ENCODE measurements around the gene ZFP62.

ZFP62 gene

GRCh38 chr5:180860273-180860886 is 696 bp downstream of the ZFP62 start:
- peaks cover 6% of the 10 kb centered on the region for H3K36me3 ChIP-seq (ENCODE audit: control insufficient read depth, insufficient read depth, low read length)
- H3K27me3 ChIP-seq (ENCODE audit: control insufficient read depth, insufficient read depth, low read length), result no peaks in the 10 kb centered on the region
- peaks cover 3% of the 10 kb centered on the region for H3K4me1 ChIP-seq (ENCODE audit: control insufficient read depth, insufficient read depth, low read length)
- H3K4me3 ChIP-seq (ENCODE audit: low read length), result peak overlapping the region; percentile 99
- H3K27ac ChIP-seq (ENCODE audit: low read depth, low read length), result peak overlapping the region; percentile 90
- H3K9ac ChIP-seq (ENCODE audit: low read length), result peak overlapping the region; percentile 96

GRCh38 chr5:180858586-180858985 is 2.5 kb downstream of the ZFP62 start:
- no peak overlapping the region for H3K9ac ChIP-seq (ENCODE audit: low read length)
- no peak overlapping the region for H3K4me3 ChIP-seq (ENCODE audit: low read length)
- H3K36me3 ChIP-seq (ENCODE audit: control insufficient read depth, insufficient read depth, low read length), result peaks cover 9% of the 10 kb centered on the region
- peaks cover 3% of the 10 kb centered on the region for H3K4me1 ChIP-seq (ENCODE audit: control insufficient read depth, insufficient read depth, low read length)
- H3K27me3 ChIP-seq (ENCODE audit: control insufficient read depth, insufficient read depth, low read length), result no peaks in the 10 kb centered on the region
- no peak overlapping the region for H3K27ac ChIP-seq (ENCODE audit: low read depth, low read length)

GRCh38 chr5:180853848-180854176 is 7.3 kb downstream of the ZFP62 start:
- Histone ChIP-seq H3K9ac (ENCODE audit: low read length) (no peak overlapping the region), H3K4me1 (ENCODE audit: control insufficient read depth, insufficient read depth, low read length) (no peaks in the 10 kb centered on the region), H3K27me3 (ENCODE audit: control insufficient read depth, insufficient read depth, low read length) (no peaks in the 10 kb centered on the region), H3K4me3 (ENCODE audit: low read length) (no peak overlapping the region), H3K27ac (ENCODE audit: low read depth, low read length) (no peak overlapping the region), H3K36me3 (ENCODE audit: control insufficient read depth, insufficient read depth, low read length) (peaks cover 33% of the 10 kb centered on the region)

GRCh38 chr5:180853121-180853847 is 7.8 kb downstream of the ZFP62 start:
- Histone ChIP-seq H3K36me3 (ENCODE audit: control insufficient read depth, insufficient read depth, low read length) (peaks cover 34% of the 10 kb centered on the region), H3K4me1 (ENCODE audit: control insufficient read depth, insufficient read depth, low read length) (no peaks in the 10 kb centered on the region), H3K9ac (ENCODE audit: low read length) (no peak overlapping the region), H3K27ac (ENCODE audit: low read depth, low read length) (no peak overlapping the region), H3K27me3 (ENCODE audit: control insufficient read depth, insufficient read depth, low read length) (no peaks in the 10 kb centered on the region), H3K4me3 (ENCODE audit: low read length) (no peak overlapping the region)

- H3K4me3 ChIP-seq (ENCODE audit: low read length), result no peak overlapping the region
- H3K27me3 ChIP-seq (ENCODE audit: control insufficient read depth, insufficient read depth, low read length), result no peaks in the 10 kb centered on the region
- no peak overlapping the region for H3K27ac ChIP-seq (ENCODE audit: low read depth, low read length)
- H3K4me1 ChIP-seq (ENCODE audit: control insufficient read depth, insufficient read depth, low read length), result no peaks in the 10 kb centered on the region
- peaks cover 34% of the 10 kb centered on the region for H3K36me3 ChIP-seq (ENCODE audit: control insufficient read depth, insufficient read depth, low read length)
- H3K9ac ChIP-seq (ENCODE audit: low read length), result no peak overlapping the region
Measured at GRCh38 chr5:180852495-180852894, 8.6 kb downstream of the ZFP62 start.

- Histone ChIP-seq H3K27me3 (ENCODE audit: control insufficient read depth, insufficient read depth, low read length) (no peaks in the 10 kb centered on the region), H3K9ac (ENCODE audit: low read length) (no peak overlapping the region), H3K4me1 (ENCODE audit: control insufficient read depth, insufficient read depth, low read length) (no peaks in the 10 kb centered on the region), H3K36me3 (ENCODE audit: control insufficient read depth, insufficient read depth, low read length) (peaks cover 30% of the 10 kb centered on the region), H3K4me3 (ENCODE audit: low read length) (no peak overlapping the region), H3K27ac (ENCODE audit: low read depth, low read length) (no peak overlapping the region)
Measured at GRCh38 chr5:180850434-180851078, 10.5 kb downstream of the ZFP62 start.

- Histone ChIP-seq H3K4me3 (ENCODE audit: low read length) (no peak overlapping the region), H3K9ac (ENCODE audit: low read length) (no peak overlapping the region), H3K36me3 (ENCODE audit: control insufficient read depth, insufficient read depth, low read length) (peaks cover 25% of the 10 kb centered on the region), H3K27ac (ENCODE audit: low read depth, low read length) (no peak overlapping the region), H3K4me1 (ENCODE audit: control insufficient read depth, insufficient read depth, low read length) (no peaks in the 10 kb centered on the region), H3K27me3 (ENCODE audit: control insufficient read depth, insufficient read depth, low read length) (no peaks in the 10 kb centered on the region)
Measured at GRCh38 chr5:180849827-180850226, 11.2 kb downstream of the ZFP62 start.

- no peaks in the 10 kb centered on the region for H3K27me3 ChIP-seq (ENCODE audit: control insufficient read depth, insufficient read depth, low read length)
- no peak overlapping the region for H3K4me3 ChIP-seq (ENCODE audit: low read length)
- H3K9ac ChIP-seq (ENCODE audit: low read length), result no peak overlapping the region
- H3K36me3 ChIP-seq (ENCODE audit: control insufficient read depth, insufficient read depth, low read length), result peaks cover 25% of the 10 kb centered on the region
- no peak overlapping the region for H3K27ac ChIP-seq (ENCODE audit: low read depth, low read length)
- H3K4me1 ChIP-seq (ENCODE audit: control insufficient read depth, insufficient read depth, low read length), result no peaks in the 10 kb centered on the region
Measured at GRCh38 chr5:180848878-180849277, 12.2 kb downstream of the ZFP62 start.

GRCh38 chr5:180848265-180848664 is 12.8 kb downstream of the ZFP62 start:
- no peaks in the 10 kb centered on the region for H3K27me3 ChIP-seq (ENCODE audit: control insufficient read depth, insufficient read depth, low read length)
- peaks cover 25% of the 10 kb centered on the region for H3K36me3 ChIP-seq (ENCODE audit: control insufficient read depth, insufficient read depth, low read length)
- H3K4me3 ChIP-seq (ENCODE audit: low read length), result no peak overlapping the region

GRCh38 chr5:180847026-180847425 is 14.1 kb downstream of the ZFP62 start:
- H3K4me3 ChIP-seq (ENCODE audit: low read length), result no peak overlapping the region
- no peaks in the 10 kb centered on the region for H3K27me3 ChIP-seq (ENCODE audit: control insufficient read depth, insufficient read depth, low read length)
- H3K36me3 ChIP-seq (ENCODE audit: control insufficient read depth, insufficient read depth, low read length), result peaks cover 25% of the 10 kb centered on the region
- no peak overlapping the region for H3K9ac ChIP-seq (ENCODE audit: low read length)
- no peak overlapping the region for H3K27ac ChIP-seq (ENCODE audit: low read depth, low read length)
- no peaks in the 10 kb centered on the region for H3K4me1 ChIP-seq (ENCODE audit: control insufficient read depth, insufficient read depth, low read length)

More at GRCh38 chr5:180848265-180848664, 12.8 kb downstream of the ZFP62 start:
- Histone ChIP-seq H3K27ac (ENCODE audit: low read depth, low read length) (no peak overlapping the region), H3K9ac (ENCODE audit: low read length) (no peak overlapping the region), H3K4me1 (ENCODE audit: control insufficient read depth, insufficient read depth, low read length) (no peaks in the 10 kb centered on the region)

- Histone ChIP-seq H3K4me3 (ENCODE audit: low read length) (no peak overlapping the region), H3K27me3 (ENCODE audit: control insufficient read depth, insufficient read depth, low read length) (no peaks in the 10 kb centered on the region), H3K36me3 (ENCODE audit: control insufficient read depth, insufficient read depth, low read length) (peaks cover 11% of the 10 kb centered on the region), H3K4me1 (ENCODE audit: control insufficient read depth, insufficient read depth, low read length) (no peaks in the 10 kb centered on the region), H3K27ac (ENCODE audit: low read depth, low read length) (no peak overlapping the region), H3K9ac (ENCODE audit: low read length) (no peak overlapping the region)
Measured at GRCh38 chr5:180844858-180845257, 16.2 kb downstream of the ZFP62 start.

GRCh38 chr5:180844432-180844831 is 16.6 kb downstream of the ZFP62 start:
- Histone ChIP-seq H3K4me1 (ENCODE audit: control insufficient read depth, insufficient read depth, low read length) (no peaks in the 10 kb centered on the region), H3K27ac (ENCODE audit: low read depth, low read length) (no peak overlapping the region), H3K9ac (ENCODE audit: low read length) (no peak overlapping the region), H3K36me3 (ENCODE audit: control insufficient read depth, insufficient read depth, low read length) (peaks cover 7% of the 10 kb centered on the region), H3K4me3 (ENCODE audit: low read length) (no peak overlapping the region), H3K27me3 (ENCODE audit: control insufficient read depth, insufficient read depth, low read length) (no peaks in the 10 kb centered on the region)

Measured in rectal smooth muscle tissue (tissue), 1 donor.